H54 (cell line): ENCODE data around the gene STRADA.

Experiments
- DNase-seq: peaks from one replicate; pipeline ENCODE4 v3.0.0; 2011; ENCODE audit warnings: low spot score, mixed read lengths; ENCODE audit not compliant: insufficient read length
- FAIRE-seq: peaks from 3 replicates; lab custom pipeline; 2011; peaks lifted over from hg19 to GRCh38; lab: Jason Lieb, UNC
- POLR2A ChIP-seq: IDR thresholded peaks from 2 replicates; pipeline ENCODE4 v1.6.1; 2011; ENCODE audit warnings: low read depth, mild to moderate bottlenecking, low read length

Gene STRADA

GRCh38 chr17:63701868-63702720, 39.5 kb downstream of the STRADA start:
- FAIRE-seq (no peak), DNase-seq (no peak)
- no peak for TF ChIP-seq POLR2A

DNA sequence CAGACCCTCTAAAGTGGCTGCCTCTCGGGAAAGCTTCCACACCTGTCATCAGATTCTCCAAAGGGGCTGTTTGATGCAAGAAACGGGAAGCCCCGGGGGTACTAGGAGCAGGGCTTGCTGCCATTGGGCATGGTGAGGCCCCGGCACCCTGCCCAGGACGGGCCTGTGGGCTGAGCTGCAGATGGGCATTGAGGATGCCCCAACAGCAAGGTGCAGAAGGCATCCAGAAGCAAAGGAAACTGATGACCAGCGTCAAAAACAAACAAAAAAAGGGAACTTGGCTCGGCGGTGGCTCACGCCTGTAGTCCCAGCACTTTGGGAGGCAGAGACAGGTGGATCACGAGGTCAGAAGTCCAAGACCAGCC, 40.2 kb downstream of the STRADA start:
- no peak for TF ChIP-seq POLR2A
- no peak for DNase-seq
- no peak for FAIRE-seq

GRCh38 chr17:63700528-63701455, 40.8 kb downstream of the STRADA start:
- TF ChIP-seq POLR2A: no peak
- DNase-seq (no peak), FAIRE-seq (no peak)

GRCh38 chr17:63699638-63700527, 41.7 kb downstream of the STRADA start, which contains the start of gene LIMD2:
LIMD2 (minus strand) TSS chr17:63700125; CDS start chr17:63699298, 827 bp downstream.
- peak; percentile 70 for TF ChIP-seq POLR2A
- DNase-seq (peak; percentile 76), FAIRE-seq (no peak)

DNA sequence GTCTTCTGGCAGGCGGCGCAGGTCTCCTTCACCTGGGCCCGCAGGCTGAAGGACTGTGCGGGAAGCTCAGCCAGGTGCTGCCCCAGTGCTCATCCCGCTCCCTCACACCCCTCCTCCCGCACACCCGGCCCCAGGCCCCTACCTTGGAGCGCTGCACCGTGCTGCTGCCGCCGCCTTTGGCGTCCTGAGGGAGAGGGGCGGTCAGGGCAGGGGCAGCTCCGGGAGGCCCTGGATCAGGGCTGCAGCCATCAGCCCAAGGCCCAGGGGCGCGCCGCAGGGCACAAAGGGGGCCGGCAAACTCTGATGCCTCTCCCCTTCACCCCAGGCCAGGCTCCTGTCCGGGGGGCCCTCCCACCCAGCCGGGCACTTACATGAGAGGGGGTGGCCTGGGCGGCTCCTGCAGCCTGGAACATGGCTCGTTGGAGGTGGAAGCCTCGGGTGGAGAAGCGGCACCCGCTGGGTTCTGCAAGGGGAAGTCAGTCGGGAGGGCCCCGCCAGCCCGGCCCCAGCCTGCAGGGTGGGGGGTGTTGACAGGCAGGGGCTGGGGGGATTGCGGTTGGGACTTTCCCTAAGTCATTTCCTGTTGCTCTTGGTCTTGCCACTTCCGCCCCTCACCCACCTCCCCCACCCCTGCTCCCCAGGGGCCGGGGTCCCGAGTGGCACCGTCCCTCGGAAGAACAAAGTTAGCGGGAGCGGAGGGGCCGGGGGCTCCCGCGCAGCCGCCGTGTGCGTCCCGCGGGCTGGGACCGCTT, 42.5 kb downstream of the STRADA start:
- no peak for TF ChIP-seq POLR2A
- FAIRE-seq (no peak), DNase-seq (no peak)

GRCh38 chr17:63698381-63698885, 43.2 kb downstream of the STRADA start:
- no peak for FAIRE-seq
- no peak for DNase-seq
- TF ChIP-seq POLR2A: no peak

DNA sequence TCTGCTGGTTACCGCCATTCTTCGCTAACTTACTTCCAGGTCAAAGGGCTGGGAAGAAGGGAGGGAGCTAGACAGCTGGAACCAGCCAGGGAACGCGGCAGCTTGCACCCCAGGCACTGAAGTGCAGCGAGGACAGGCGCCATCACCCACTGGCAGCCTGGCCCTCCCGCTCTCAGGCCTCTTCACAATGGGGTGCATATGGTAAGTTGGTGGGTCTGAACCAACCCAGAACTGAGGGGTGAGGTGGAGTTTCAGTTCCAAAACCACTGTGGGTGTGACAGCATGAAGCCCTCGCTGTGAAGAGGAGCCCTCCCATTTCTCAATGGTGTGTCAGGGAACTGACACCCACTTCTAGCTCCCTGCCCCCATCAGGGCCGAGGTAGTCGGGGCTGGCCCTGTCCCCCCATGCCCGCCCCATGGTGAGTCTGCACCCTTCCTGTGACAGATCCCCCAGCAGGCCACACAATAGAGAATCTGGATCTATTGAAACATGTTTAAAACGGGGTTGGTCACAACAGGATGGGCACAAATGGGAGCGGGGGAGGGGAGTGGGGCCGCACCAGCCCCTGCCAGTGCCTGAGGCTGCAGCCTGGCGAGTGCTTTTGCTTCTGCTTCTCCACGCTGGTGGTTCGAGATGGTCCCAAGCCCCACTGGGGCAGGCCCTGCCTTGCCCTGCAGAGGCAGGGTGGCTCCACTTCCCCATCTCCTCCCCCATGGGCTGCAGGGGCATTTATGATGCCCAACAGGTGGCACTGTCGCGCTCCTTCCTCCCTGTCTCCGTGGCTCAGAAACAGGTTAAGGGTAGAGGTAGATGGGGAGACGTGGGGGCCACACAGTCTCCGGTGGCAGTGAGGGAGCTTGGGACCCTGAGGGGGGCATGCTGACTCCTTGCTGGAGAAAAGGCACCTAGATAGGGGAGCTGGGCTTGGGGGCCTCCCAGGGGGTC, 44.0 kb downstream of the STRADA start:
- FAIRE-seq (no peak), DNase-seq (peak; percentile 91)
- TF ChIP-seq POLR2A: no peak

DNA sequence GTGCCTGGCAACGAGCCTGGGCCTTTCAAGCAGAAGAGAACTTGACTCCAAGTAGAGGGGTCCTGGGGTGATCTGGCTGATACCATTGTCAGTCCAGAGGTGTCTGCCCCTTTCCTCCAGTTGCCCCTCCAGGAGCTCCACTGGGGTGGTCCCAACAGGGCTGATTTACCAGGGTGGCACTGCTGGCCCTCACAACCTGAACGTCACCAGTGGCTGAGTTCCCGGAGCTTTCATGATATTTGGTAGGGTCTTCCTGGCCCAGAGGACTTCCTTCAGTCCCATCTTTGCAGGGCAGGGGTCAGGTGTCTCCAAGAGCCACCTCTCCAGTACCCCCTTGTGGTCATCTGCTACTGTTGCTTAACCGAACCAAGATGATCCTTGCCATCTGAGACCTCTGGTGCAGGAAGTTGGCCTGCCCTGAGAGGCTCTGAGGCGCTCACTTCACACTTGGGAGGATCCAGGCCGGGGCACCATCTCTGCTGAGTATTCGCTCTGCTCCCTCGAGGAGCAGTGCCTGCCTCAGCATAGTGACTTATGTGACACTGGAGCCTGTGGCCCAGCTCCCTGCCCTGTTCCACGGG, 45.1 kb downstream of the STRADA start:
- no peak for TF ChIP-seq POLR2A
- FAIRE-seq (no peak), DNase-seq (no peak)

GRCh38 chr17:63695889-63696288, 45.7 kb downstream of the STRADA start:
- FAIRE-seq (no peak), DNase-seq (no peak)
- no peak for TF ChIP-seq POLR2A

DNA sequence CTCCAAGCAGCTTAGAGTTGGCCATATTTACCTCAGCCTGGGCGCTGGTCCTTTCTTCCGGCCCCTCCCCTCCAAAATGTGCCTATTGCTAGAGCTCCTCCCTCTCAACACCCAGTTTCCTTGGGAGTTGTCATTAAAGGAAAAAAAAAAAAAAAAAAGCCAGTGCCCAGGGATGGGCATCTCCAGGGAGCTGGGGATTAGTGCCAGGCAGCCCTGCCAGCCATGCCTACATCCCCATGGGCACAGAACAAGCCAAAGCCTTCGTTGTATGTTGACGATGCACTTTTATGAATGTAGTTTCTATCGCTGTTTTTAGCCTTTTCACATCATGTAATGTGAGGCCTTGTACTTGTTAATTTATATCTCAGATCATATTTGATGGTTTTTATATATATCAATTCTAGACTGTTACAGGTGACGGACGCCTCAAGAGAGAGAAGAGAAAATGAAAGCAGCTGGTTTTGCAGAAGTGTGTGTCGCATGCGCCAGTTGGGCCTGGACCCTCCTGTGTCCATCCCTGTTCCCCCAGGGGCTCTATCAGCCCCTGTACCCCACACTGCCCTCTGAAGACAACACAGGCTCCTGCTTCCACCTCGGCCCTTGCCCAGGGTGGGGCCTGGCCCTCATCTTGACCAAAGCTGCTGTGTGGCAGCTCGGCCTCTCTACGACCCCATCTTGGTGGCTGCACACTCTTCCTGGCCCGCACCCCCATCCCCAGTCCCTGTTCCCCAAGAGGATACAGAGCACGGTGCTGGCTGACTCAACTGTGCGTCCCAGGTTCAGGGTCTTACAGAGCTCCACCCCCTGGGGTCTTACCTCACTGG, 46.4 kb downstream of the STRADA start:
- FAIRE-seq (no peak), DNase-seq (no peak)
- no peak for TF ChIP-seq POLR2A
